GM12892 (cell line): ENCODE measurements around the gene PATJ.

Experiments
- DNase-seq: peaks from one replicate; pipeline ENCODE4 v3.0.0; 2011; ENCODE audit not compliant: insufficient read length
- FAIRE-seq: peaks from 2 replicates; lab custom pipeline; 2011; peaks lifted over from hg19 to GRCh38; lab: Jason Lieb, UNC
- POLR2A ChIP-seq: IDR thresholded peaks from 2 replicates; pipeline ENCODE4 v1.6.1; 2011; ENCODE audit warnings: low read depth, low read length, control low read depth
- POLR2AphosphoS5 ChIP-seq: IDR thresholded peaks from 2 replicates; pipeline ENCODE4 v1.6.1; 2011; ENCODE audit warnings: low read depth, low read length, control low read depth
- TAF1 ChIP-seq: IDR thresholded peaks from 2 replicates; pipeline ENCODE4 v1.6.1; 2011; ENCODE audit warnings: low read depth, mild to moderate bottlenecking, control low read depth, low read length, borderline replicate concordance

The PATJ gene

DNA sequence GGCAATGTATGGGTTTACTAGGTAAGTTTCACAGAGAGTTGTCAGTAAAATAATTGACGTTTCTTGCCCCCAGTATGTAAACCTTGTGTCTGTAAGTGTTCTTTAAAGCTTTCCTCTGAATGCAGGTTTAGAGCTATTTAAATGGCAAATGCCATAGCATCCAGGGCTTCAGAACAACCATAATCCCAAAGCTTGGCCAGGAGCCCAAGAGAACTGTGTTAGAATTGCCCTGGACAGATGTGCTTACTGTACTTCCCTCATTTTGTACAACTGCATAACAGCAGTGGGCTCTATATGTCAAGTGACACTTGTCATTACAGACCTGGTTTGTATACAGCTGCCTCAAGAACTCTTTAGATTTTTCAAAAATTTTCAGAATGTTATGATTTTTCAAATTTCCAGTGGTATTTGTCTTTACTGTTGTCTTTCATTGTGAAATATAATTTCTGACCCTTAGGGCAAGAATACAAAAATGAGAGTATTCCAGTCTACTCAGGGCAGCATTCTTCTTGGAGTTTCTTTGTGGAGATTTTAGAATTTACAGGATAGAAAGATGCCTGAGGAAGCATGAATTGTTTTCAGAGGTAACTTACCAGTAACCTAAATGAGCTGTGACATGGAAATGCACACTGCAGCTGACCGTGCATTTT lies 315.5 kb downstream of the PATJ start:
- TF ChIP-seq POLR2A (no peak), POLR2AphosphoS5 (no peak), TAF1 (no peak)
- no peak for FAIRE-seq
- no peak for DNase-seq

DNA sequence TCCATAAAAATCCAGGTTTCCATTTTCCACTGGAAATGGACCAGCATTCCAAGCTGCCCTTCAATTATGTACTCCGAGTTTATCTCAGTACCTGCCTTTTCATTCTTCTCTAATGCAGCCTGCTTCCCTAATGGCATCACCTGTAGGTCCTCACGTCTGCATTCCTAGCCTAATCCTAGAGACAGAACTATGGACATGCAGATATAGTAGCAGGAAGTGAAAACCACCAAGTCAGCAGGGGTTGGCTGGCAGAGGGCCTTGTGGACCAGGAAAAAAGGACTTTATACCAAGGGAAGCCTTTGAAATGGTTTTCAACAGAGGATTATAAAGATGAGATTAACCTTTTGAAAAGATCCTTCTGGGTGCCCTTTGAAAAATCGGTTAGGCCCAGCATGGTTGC lies 316.7 kb downstream of the PATJ start:
- TF ChIP-seq POLR2A (no peak), TAF1 (no peak), POLR2AphosphoS5 (no peak)
- no peak for FAIRE-seq
- DNase-seq, result no peak

DNA sequence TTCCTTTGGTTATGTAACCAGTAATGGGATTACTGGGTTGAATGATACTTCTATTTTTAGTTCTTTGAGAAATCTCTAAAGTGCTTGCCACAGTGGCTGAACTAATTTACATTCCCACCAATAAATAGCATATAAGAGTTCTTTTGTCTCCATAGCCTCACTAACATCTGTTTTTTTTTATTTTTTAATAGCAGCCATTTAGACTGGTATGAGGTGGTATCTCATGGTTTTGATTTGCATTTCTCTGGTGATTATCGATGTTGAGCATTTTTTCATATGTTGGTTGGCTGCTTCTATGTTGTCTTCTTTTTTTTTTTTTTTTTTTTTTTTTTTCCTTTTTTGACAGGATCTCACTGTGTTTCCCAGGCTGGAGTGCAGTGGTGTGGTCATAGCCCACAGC lies 319.8 kb downstream of the PATJ start:
- FAIRE-seq, result no peak
- no peak for TF ChIP-seq TAF1
- TF ChIP-seq POLR2AphosphoS5, result no peak
- TF ChIP-seq POLR2A, result no peak

DNA sequence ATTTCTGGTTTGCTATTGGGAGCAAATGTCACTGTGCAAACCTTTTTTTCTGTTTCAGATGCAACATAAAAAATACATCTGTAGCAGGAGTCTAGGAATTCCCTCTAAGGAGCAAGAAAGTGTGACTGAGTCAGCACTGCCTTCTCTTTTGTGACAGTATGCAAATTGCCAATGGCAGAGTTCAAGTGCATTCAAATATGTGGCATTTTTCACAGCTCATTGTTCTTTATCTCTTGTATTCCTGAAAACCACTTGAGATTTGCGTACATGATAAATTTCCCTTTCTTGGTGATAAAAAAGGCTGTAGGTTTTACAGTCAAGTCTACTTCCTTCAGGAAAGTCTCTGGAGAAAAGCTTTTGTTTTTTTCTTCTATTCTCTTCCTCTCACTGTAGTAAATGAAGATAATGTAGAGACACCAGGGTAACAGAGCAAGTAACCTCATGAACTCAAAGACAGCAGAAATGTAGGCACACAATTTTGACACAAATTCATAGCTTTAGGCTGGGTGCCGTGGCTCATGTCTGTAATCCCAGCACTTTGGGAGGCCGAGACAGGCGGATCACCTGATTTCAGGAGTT lies 322.6 kb downstream of the PATJ start:
- no peak for DNase-seq
- no peak for FAIRE-seq
- TF ChIP-seq POLR2A (no peak), POLR2AphosphoS5 (no peak), TAF1 (no peak)

More for the DNA sequence above, 319.8 kb downstream of the PATJ start:
- DNase-seq, result no peak

DNA sequence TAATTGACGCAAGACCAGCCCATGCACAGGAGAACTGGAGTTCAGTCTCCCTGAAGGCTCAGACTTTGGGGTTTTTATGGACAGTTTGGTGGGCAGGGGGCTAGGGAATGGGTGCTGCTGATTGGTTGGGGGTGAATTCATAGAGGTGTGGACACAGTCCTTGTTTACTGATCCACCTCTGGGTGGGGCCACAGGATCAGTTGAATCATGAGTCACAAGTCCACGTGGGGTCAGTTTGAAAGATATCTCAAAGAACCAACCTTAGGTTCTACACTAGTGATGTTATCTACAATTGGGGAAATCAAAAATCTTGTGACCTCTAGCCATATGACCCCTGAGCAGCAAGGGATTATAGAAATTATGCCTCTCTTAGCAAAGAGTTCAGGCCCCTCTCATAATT lies 324.4 kb downstream of the PATJ start:
- DNase-seq (no peak), FAIRE-seq (no peak)
- no peak for TF ChIP-seq TAF1
- no peak for TF ChIP-seq POLR2A
- no peak for TF ChIP-seq POLR2AphosphoS5

DNA sequence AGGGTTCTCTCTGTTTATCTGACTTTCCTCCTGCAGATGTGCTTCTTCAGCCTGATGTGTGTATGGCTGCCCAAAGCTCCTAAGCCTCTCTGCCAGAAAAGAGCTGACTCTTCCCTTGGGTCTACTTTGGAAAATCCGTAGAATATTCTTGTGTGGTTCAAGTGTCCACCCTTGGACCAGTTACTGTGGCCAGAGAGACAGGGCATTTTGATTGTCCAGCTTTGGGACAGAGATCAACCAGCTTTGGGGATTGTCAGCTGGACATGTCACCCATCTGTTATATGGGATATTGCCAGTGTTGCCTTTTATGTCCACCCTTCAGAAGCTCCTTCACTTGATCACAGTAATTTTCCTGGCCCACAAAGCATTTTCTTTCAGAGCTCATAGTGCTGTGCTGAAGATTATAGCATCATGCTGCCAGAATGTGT lies 326.1 kb downstream of the PATJ start:
- DNase-seq (no peak), FAIRE-seq (no peak)
- TF ChIP-seq POLR2A, result no peak
- TF ChIP-seq POLR2AphosphoS5, result no peak
- no peak for TF ChIP-seq TAF1

DNA sequence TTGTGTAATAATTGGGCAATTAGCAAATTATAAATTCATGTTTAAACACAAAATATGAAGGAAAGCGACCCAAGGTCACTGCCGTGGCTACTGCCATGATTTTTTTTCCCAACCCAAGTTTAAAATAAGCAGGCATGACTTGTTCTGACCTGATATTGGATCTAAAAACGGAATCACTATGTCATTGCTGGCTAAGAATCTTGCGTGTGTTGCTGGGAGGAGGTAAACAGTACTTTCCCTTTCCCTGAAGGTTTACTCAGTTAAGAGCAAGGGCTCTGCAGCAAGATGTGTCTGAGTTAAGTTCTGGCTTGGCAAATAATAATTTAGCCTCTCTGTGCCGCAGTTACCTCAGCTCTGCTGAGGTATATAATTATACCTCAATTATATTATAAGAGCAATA lies 326.7 kb downstream of the PATJ start:
- DNase-seq (no peak), FAIRE-seq (no peak)
- TF ChIP-seq POLR2AphosphoS5 (no peak), POLR2A (no peak), TAF1 (no peak)

DNA sequence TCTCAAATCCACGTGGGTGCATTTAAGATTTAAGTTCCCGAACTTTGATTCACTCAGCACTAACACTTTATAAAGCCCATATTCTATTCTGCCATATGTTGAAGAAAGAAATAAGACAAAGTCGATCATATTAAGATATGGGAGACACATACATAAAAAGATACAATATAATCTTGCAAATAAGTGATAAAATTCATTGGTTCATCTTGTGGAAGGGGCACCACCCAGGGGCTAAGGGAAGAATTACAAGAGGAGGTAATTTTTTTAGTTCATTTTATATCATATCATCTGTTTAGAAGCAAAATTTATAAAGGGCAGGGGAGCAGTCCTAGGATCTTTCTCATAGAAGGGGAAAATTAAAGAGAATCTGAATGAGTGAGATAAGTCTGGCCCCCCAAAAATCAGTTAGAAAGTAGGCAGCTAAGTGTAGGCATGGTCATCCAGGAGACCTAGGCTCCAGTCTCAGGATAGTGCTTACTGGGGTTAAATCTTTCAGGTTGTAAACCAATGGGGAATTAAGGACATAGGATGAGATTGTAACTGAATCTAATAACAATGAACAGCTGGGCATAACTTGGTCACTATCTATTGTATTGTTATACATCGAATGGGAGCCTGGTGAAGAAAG lies 328.2 kb downstream of the PATJ start:
- TF ChIP-seq TAF1 (no peak), POLR2AphosphoS5 (no peak), POLR2A (no peak)
- FAIRE-seq, result no peak
- DNase-seq, result no peak

DNA sequence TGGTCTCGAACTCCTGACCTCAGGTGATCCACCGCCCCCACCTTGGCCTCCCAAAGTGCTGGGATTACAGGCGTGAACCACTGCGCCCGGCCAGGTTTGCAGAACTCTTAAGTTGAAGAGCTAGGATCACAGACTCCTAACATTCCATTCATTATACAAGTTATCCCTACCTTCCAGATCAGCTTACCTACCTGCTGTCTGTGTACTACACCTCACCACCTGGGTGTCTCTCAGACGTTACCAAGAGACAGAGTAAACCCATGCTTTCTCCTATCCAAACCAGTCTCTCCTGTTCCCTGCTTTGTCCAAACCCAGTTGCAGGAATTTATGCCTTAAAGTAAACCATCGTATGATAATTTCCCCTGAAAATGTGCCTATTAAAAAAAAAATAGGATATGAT lies 329.4 kb downstream of the PATJ start:
- no peak for TF ChIP-seq POLR2AphosphoS5
- TF ChIP-seq POLR2A, result no peak
- TF ChIP-seq TAF1, result no peak
- FAIRE-seq, result no peak
- DNase-seq, result no peak

DNA sequence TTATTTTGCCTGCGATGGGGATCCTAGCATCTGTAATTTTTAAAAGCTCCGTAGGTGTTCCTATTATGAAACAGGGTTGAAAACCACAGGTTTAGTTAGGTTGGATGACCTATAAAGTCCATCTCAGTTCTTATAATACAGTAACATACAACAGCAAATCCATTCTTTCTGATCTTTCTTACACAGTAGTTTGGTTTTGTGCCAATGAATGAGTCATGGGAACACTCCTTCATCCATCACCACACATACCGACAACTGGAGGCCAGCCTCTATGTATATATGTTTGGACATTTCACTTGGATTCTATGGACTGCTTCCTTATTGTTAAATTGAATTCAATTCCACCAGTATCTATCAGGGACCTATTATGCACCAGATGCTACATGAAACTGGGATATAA lies 334.0 kb downstream of the PATJ start:
- DNase-seq (no peak), FAIRE-seq (no peak)
- TF ChIP-seq POLR2A (no peak), POLR2AphosphoS5 (no peak), TAF1 (no peak)

DNA sequence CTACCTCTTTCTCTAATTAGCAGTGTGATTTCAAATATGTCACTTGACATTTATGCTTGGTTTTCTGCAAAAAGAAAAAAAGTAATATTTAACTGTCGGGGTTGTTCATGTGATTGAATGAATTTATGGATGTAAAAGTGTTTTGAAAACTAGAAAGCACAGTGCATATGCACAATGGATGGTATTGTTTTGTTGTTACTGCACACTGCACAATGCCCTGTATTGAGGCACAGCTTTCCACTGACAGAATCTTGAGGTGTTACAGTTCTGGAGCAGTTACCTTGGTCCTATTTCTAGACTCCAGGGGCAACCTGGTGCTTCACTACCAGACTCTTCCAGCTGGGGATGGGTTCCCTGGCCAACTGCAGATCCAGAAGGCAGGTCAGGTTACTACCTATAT lies 335.5 kb downstream of the PATJ start:
- TF ChIP-seq POLR2A (no peak), TAF1 (no peak), POLR2AphosphoS5 (no peak)
- FAIRE-seq (no peak), DNase-seq (no peak)
